NCI-H2029 (cell line): ENCODE results near the gene ZNF200.

ENCODE experiments used
- DNase-seq: peaks from one replicate; lab custom pipeline; 2025; lab: John Stamatoyannopoulos, UW

The ZNF200 gene

DNA sequence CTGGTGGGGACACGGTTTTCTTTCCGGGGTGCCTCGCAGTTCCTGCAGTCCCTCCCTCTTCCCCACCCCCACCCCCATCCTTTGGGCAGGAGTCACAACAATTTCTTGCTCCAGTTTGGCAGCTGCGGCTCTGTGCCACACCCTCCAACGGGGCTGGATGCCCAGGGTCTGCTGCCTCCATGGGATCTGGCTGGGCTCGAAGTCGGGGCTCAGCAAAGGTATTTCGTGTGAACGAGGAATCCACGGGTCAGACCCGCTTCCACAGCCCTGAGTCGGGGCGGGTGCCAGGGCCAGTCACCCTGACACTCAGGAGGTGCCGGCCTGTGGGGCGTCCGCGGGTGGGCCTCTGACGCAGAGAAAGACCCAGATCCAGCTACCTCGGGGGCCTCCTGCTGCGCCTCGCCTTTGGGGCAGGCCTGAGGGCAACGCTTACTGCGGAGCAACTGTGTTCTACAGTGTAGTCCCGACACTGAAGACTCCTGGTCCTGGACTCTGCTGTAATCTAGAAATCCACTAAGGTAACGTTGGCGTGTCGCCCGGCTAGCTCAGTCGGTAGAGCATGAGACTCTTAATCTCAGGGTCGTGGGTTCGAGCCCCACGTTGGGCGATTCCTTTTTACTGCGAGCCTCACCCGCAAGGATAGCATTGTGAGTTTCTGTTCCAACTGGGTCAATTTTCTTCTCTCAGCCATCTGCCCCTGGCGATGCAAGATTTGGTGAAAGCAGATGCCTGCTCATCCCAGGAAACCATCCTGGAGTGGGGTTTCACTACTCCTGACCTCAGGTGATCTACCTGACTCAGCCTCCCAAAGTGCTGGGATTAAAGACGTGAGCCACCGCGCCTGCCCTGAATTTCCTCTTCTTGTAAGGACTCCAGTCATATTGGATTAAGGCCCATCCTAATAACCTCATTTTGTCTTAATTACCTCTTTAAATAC is 59.5 kb downstream of the ZNF200 start:
- no peak for DNase-seq

DNA sequence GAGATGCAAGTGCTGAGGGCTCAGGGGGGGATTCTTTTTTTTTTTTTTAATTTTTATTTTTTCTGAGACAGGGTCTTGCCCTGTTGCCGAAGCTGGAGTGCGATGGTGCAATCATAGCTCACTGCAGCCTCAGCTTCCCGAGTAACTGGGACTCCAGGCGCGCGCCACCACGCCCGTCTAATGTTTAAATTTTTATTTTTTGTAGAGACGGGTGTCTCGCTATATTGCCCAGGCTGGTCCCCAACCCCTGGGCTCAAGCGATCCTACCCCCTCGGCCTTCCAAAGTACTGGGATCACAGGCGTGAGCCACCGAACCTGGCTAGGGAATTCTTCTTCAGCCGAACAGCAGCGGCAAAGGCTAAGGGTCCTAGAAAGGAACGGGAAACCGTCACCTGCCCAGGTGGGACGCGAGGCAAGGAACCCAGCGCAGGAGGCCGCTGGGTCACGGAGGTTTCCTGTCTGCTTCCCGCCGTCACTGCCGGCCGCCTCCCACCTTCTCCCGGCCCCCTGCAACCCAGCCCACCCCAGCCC is 60.3 kb downstream of the ZNF200 start:
- no peak for DNase-seq

DNA sequence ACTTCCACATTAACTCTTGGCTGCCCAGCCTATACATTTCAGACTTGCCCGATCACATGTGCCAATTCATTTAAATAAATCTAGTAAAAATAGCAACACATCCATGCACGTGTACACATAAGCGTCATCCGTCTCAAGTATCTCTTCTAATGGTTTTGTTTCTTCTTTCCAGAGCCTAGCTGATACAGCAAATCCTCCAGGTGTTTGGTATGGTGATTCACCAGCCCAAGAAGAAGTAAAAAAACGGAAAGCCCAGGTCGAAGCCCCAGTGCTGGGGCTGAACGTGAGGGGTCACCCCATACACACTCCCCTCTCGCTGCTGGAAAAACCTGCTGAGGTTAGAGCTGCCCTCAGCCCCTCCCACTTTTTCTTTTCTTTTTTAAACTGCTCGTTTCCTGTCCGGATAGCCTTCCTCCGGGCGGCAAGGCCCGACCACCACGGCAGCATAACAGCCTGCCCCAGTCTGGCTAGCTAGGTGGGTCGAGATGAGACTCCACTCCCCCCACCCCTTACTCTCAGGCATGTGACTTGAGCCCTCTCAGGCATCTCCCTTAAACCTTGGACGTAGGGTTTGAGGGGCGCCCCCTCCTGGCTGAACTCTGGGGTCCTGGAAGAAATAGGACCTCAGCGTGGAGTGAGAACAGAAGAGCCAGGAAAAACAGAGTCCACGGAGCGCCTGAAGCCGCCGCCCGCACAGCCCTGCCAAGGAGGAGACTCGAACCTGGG is 60.9 kb downstream of the ZNF200 start:
- DNase-seq, result no peak
